Superior temporal gyrus (tissue), 1 donor: ENCODE data around the gene GBX2.

Experiments used
- DNase-seq: peaks from one replicate; pipeline ENCODE4 v3.0.0-alpha.2; 2016; ENCODE audit errors: extremely low spot score

GBX2 gene

DNA sequence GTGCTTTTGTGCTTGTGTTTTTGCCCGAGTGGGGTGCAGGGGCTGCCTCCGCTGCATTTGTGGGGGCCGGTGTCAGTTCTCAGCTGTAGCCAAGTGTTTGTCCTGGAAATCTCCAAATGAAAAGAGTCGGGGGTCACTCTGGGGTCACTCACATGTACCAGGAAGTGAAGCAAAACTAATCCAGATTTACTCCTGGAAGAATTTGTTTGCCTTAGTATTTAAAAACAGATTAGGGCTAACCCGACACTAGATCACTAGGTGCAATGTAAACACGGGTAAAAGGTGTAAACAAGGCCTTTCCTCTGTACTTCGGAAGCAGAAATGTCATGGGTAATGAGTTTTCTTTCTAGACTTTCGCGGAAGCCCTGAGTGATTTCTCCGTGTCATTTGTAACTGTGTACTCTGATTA is 50.3 kb downstream of the GBX2 start:
- DNase-seq, result no peak

- DNase-seq, result no peak
Measured at GRCh38 chr2:236117401-236117800, 50.8 kb downstream of the GBX2 start.
